ENCODE data around the gene QTRT2. TPM values are rescaled to one million over a fixed set of nuclear protein-coding genes. Genes with fewer than 3 reads are reported as not detected.

QTRT2 gene
- total and polyA plus RNA-seq, 9 of the 15 experiments (the other 6 are each of a cell fraction or from before 2014, with no cell fraction given): 10.2 to 25.1 (median 17.3) TPM

DNA sequence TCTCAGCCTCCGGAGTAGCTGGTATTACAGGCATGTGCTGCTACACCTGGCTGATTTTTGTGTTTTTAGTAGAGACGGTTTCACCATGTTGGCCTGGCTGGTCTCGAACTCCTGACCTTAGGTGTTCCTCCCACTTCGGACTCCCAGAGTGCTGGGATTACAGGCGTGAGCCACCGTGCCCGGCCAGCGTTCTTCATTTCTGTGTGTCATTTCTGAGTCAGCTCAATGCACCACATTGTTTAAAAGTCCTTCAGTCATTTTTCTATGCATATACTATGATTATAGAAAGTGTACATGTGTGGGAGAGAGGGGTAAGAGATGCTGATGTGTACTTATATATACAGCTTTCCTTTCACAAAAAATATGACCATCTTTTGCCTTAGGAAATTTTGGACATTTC, 2.1 kb downstream of the QTRT2 start:
- in situ Hi-C loops (cut with MboI) (no loop called here), intact Hi-C loops (cut with micrococcal nuclease) (no loop called here)
- FAIRE-seq (no peak), ATAC-seq (no peak), DNase-seq (ENCODE audit: extremely low read depth in 1 of 4, low spot score in 3 of 4) (no peak)
- Histone ChIP-seq H3K36me3 (ENCODE audit: control insufficient read depth, insufficient read depth, low read length) (peaks cover 3% of the 10 kb centered on the region; the same call in 1 of the 3 replicates), H2AFZ (ENCODE audit: low read depth, low read length) (no peak overlapping the region), H3K4me1 (replicated peaks in 1 of 2; ENCODE audit: control insufficient read depth in 2 of 2, insufficient read depth in 2 of 2, low read length in 2 of 2) (no peaks in the 10 kb centered on the region; a peak in 2 of 5 replicates), H3K4me2 (ENCODE audit: insufficient read depth, low read length) (no peak overlapping the region), H3K9ac (ENCODE audit: insufficient read depth in 1 of 2, low read depth in 2 of 2, low read length in 2 of 2) (no peak overlapping the region), H3K79me2 (ENCODE audit: control insufficient read depth, insufficient read depth, low read length) (peaks cover 40% of the 10 kb centered on the region), H3K4me3 (no peak overlapping the region), H3K9me1 (ENCODE audit: control insufficient read depth, insufficient read depth, low read length) (no peaks in the 10 kb centered on the region), H3K27me3 (ENCODE audit: control insufficient read depth in 2 of 2, insufficient read depth in 2 of 2, low read length in 2 of 2) (no peaks in the 10 kb centered on the region), H3K27ac (ENCODE audit: extremely low read depth, low read depth, low read length) (no peak overlapping the region), H3K9me3 (replicated peaks; ENCODE audit: control insufficient read depth, insufficient read depth, low read depth, low read length) (no peaks in the 10 kb centered on the region), H4K20me1 (replicated peaks; ENCODE audit: control insufficient read depth, insufficient read depth, low read length) (no peaks in the 10 kb centered on the region)
- TF ChIP-seq PCBP2 (IDR thresholded peaks at IDR 0.05; ENCODE audit: low read depth, low read length, poor library complexity, severe bottlenecking) (no peak), BRF1 (IDR thresholded peaks at IDR 0.05; ENCODE audit: borderline replicate concordance, extremely low read depth, insufficient read length) (no peak), MTA1 (IDR thresholded peaks at IDR 0.05; ENCODE audit: borderline replicate concordance) (no peak), CHD4 (IDR thresholded peaks at IDR 0.05; ENCODE audit: insufficient read depth, insufficient replicate concordance, low read depth, low read length, poor library complexity, severe bottlenecking) (no peak), CBX5 (IDR thresholded peaks at IDR 0.05; ENCODE audit: borderline replicate concordance, low read depth) (no peak), ARID2 (IDR thresholded peaks at IDR 0.05) (no peak), ZNF445 (CRISPR knock-in tag; IDR thresholded peaks at IDR 0.05; ENCODE audit: low read depth) (no peak), TCF3 (CRISPR knock-in tag; IDR thresholded peaks at IDR 0.05) (no peak), MCM2 (IDR thresholded peaks at IDR 0.05; ENCODE audit: low read depth) (no peak), SIN3A (IDR thresholded peaks at IDR 0.05; ENCODE audit: borderline replicate concordance in 2 of 2, control insufficient read depth in 1 of 2, low read depth in 2 of 2, low read length in 2 of 2) (no peak), FOXJ3 (CRISPR knock-in tag; IDR thresholded peaks at IDR 0.05) (no peak), TCF7L2 (IDR thresholded peaks at IDR 0.05; ENCODE audit: low read depth, low read length) (no peak), ZC3H11A (IDR thresholded peaks at IDR 0.05; ENCODE audit: low read depth, low read length) (no peak)
- TF ChIP-seq, protein P1, sequence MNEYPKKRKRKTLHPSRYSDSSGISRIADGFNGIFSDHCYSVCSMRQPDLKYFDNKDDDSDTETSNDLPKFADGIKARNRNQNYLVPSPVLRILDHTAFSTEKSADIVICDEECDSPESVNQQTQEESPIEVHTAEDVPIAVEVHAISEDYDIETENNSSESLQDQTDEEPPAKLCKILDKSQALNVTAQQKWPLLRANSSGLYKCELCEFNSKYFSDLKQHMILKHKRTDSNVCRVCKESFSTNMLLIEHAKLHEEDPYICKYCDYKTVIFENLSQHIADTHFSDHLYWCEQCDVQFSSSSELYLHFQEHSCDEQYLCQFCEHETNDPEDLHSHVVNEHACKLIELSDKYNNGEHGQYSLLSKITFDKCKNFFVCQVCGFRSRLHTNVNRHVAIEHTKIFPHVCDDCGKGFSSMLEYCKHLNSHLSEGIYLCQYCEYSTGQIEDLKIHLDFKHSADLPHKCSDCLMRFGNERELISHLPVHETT (CRISPR knock-in tag; conservative IDR thresholded peaks at IDR 0.05 in 1 of 2, IDR thresholded peaks at IDR 0.05 in 1 of 2): no peak
- TF ChIP-seq, protein P2, sequence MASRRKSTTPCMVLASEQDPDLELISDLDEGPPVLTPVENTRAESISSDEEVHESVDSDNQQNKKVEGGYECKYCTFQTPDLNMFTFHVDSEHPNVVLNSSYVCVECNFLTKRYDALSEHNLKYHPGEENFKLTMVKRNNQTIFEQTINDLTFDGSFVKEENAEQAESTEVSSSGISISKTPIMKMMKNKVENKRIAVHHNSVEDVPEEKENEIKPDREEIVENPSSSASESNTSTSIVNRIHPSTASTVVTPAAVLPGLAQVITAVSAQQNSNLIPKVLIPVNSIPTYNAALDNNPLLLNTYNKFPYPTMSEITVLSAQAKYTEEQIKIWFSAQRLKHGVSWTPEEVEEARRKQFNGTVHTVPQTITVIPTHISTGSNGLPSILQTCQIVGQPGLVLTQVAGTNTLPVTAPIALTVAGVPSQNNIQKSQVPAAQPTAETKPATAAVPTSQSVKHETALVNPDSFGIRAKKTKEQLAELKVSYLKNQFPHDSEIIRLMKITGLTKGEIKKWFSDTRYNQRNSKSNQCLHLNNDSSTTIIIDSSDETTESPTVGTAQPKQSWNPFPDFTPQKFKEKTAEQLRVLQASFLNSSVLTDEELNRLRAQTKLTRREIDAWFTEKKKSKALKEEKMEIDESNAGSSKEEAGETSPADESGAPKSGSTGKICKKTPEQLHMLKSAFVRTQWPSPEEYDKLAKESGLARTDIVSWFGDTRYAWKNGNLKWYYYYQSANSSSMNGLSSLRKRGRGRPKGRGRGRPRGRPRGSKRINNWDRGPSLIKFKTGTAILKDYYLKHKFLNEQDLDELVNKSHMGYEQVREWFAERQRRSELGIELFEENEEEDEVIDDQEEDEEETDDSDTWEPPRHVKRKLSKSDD (conservative IDR thresholded peaks at IDR 0.05; ENCODE audit: low read length): no peak
- CTCF ChIA-PET (ENCODE audit: low intra/inter-chr PET ratio): no interaction called here
- BruUV-seq (replicated peaks): no TSS peak
- WGBS (ENCODE audit: insufficient coverage, low coverage, missing lambda C conversion rate): 87% methylated on average over 5 of the region's 8 CpGs
- POLR2A ChIA-PET: no interaction called here

Measured in K562 (cell line).